ENCODE data around the gene SUSD3. TPM values are rescaled to one million over a fixed set of nuclear protein-coding genes. Genes with fewer than 3 reads are reported as not detected.

Gene SUSD3
- total RNA-seq, 1 experiment from 2014 or later: 9.0 TPM

GRCh38 chr9:93060746-93061259 is 2.3 kb downstream of the SUSD3 start:
- TF ChIP-seq CTCF (conservative IDR thresholded peaks at IDR 0.05): no peak
- Mint-ChIP-seq H3K27me3 (ENCODE audit: low read depth) (peaks cover 27% of the 10 kb centered on the region), H3K36me3 (ENCODE audit: insufficient read depth in 1 of 3, low read depth in 3 of 3) (no peaks in the 10 kb centered on the region), H3K9me3 (no peaks in the 10 kb centered on the region), H3K27ac (no peak overlapping the region), H3K4me3 (0 out of 5 replicates have a peak overlapping the region, but pooled peaks of 1 of the 2 experiments have one; percentile 35), H3K4me1 (peaks cover 39 to 48% of the 10 kb centered on the region in 2 experiments)
- H3T11ph ChIP-seq (ENCODE audit: low read length): no peak overlapping the region
- H3K27ac ChIP-seq (ENCODE audit: insufficient read length, low read depth, low read length): no peak overlapping the region
- no peak overlapping the region for H2AFZ ChIP-seq (ENCODE audit: low read length)
- H2AK5ac ChIP-seq (ENCODE audit: insufficient read length, low read length): no peak overlapping the region
- no peak overlapping the region for H3K23ac ChIP-seq (ENCODE audit: insufficient read length, low read depth, low read length)
- no peaks in the 10 kb centered on the region for H3K4me1 ChIP-seq (ENCODE audit: insufficient read depth, low read length)
- H4K91ac ChIP-seq (ENCODE audit: insufficient read length, low read depth, low read length): no peak overlapping the region
- H2BK12ac ChIP-seq (ENCODE audit: insufficient read length, low read depth, low read length): no peak overlapping the region
- no peak overlapping the region for H4K5ac ChIP-seq (ENCODE audit: insufficient read length, low read depth, low read length)
- H3K4me2 ChIP-seq (ENCODE audit: insufficient read depth, insufficient read length, low read length): no peak overlapping the region
- no peak overlapping the region for H3K18ac ChIP-seq (ENCODE audit: insufficient read length, low read depth, low read length)
- H2BK15ac ChIP-seq (ENCODE audit: low read depth, low read length): no peak overlapping the region
- no peaks in the 10 kb centered on the region for H3K27me3 ChIP-seq (ENCODE audit: insufficient read depth, low read length)
- no peak overlapping the region for H3K4ac ChIP-seq (ENCODE audit: low read depth, low read length)
- no peak overlapping the region for H3K14ac ChIP-seq (ENCODE audit: insufficient read depth, low read length)
- no peak overlapping the region for H4K8ac ChIP-seq (replicated peaks; ENCODE audit: insufficient read length, low read depth, low read length)
- no CpG with 5 or more reads among the region's 8 CpGs for WGBS (ENCODE audit: extremely low coverage, insufficient read length, low lambda C conversion rate)
- H3K9me3 ChIP-seq (ENCODE audit: control insufficient read depth, low read depth, low read length): no peaks in the 10 kb centered on the region
- H2BK120ac ChIP-seq (ENCODE audit: low read depth, low read length, poor library complexity, severe bottlenecking): no peak overlapping the region
- H4K20me1 ChIP-seq (ENCODE audit: control insufficient read depth, insufficient read depth, insufficient read length): no peaks in the 10 kb centered on the region
- no peak for DNase-seq
- H2BK5ac ChIP-seq (ENCODE audit: insufficient read length, low read length): no peak overlapping the region
- no peak overlapping the region for H3K56ac ChIP-seq (ENCODE audit: insufficient read length, low read depth, low read length)
- no peak overlapping the region for H3K9ac ChIP-seq (ENCODE audit: extremely low read depth, insufficient read length, low read length)
- H2BK20ac ChIP-seq (ENCODE audit: low read depth, low read length, poor library complexity, severe bottlenecking): no peak overlapping the region
- H3K23me2 ChIP-seq (ENCODE audit: insufficient read length, low read depth, low read length, poor library complexity, severe bottlenecking): no peaks in the 10 kb centered on the region
- H3K79me2 ChIP-seq (ENCODE audit: insufficient read depth, low read length): no peaks in the 10 kb centered on the region
- H3K79me1 ChIP-seq (ENCODE audit: insufficient read depth, low read depth, low read length, poor library complexity, severe bottlenecking): no peaks in the 10 kb centered on the region

Measured in H9 (cell line).